Adrenal gland (tissue), 12 donors: ENCODE data around the gene ZBTB7B. TPM values are rescaled to one million over a fixed set of nuclear protein-coding genes. Genes with fewer than 3 reads are reported as not detected.

Experiments
- DNase-seq, 7 donors: peaks; one replicate each; pipeline ENCODE4 v3.0.0-alpha.2; 2019 to 2020
- H3K27ac ChIP-seq, 5 donors: fragments of 200-600 bp; sonication (generic) in 4 of 5; 1 replicate in 3 of 5; 2 replicates in 2 of 5; pipeline versions ENCODE4 v1.5.1 to v1.8.0; 2016 to 2020; ENCODE audit warnings: mild to moderate bottlenecking in 1 of 5
- H3K27me3 ChIP-seq: fragments of 200-600 bp; 2 replicates; pipeline ENCODE4 v1.8.0; 2021
- H3K36me3 ChIP-seq, 2 donors: fragments of 200-600 bp; replicated peaks in 1 of 2; 1 replicate in 1 of 2; 2 replicates in 1 of 2; pipeline versions ENCODE4 v1.5.1 to v1.8.0; 2018 to 2022
- H3K4me1 ChIP-seq, 2 donors: fragments of 200-600 bp; replicated peaks in 1 of 2; 1 replicate in 1 of 2; 2 replicates in 1 of 2; pipeline versions ENCODE4 v1.5.1 to v1.8.0; 2018 to 2021
- H3K4me3 ChIP-seq, 4 donors: fragments of 200-600 bp; sonication (generic) in 3 of 4; one replicate each; pipeline ENCODE4 v1.5.1; 2016 to 2018
- H3K9me3 ChIP-seq, 3 donors: fragments of 200-600 bp; sonication (generic) in 1 of 3; replicated peaks in 1 of 3; 1 replicate in 2 of 3; 2 replicates in 1 of 3; pipeline versions ENCODE4 v1.5.1 to v1.8.0; 2016 to 2021
- POLR2A ChIP-seq, 2 donors: fragments of 450-650 bp; IDR thresholded peaks; one replicate each; pipeline ENCODE4 v1.6.1; 2017; ENCODE audit warnings: antibody characterized with exemption in 2 of 2, mild to moderate bottlenecking in 2 of 2, moderate library complexity in 1 of 2
- WGBS, 4 donors: extraction: QIAGEN DNeasy Blood & Tissue Kit in 2 of 4; methylation state at CpG; one replicate each; pipeline versions ENCODE4 v1.1.5 to v1.1.7; 2013 to 2017; 5-methylcytosine and 5-hydroxymethylcytosine counted together
- intact Hi-C, 2 donors: fragments of 100-400 bp; cut with DNase I; formaldehyde crosslinking; loops; one replicate each; pipeline versions ENCODE4 v1.14.1 to v1.15.0; 2022 to 2023
- polyA plus RNA-seq, 3 donors: library from polyadenylated mRNA; stranded (reverse); fragments of 200-250 nt in 2 of 3; fragments of 350-450 nt in 1 of 3; fragmentation: Illumina TruSeq in 1 of 3; extraction: RNeasy Lipid Tissue Mini Kit (QIAGEN cat#74804) in 1 of 3; gene quantifications; one replicate each; pipeline ENCODE4 v1.2.3, GENCODE V29; 2013 to 2014
- total RNA-seq, 9 donors: library from RNA; depleted of rRNA in 4 of 9; stranded (reverse); fragments of >200 nt in 4 of 9; fragments of 120-200 nt in 1 of 9; fragmentation: NEBNext Ultra II Directional in 1 of 9; extraction: Animal tissue kit (Norgen Biotek cat#: 25700) in 1 of 9; gene quantifications; one replicate each; pipeline versions ENCODE4 v1.1.0 to v1.2.4, GENCODE V29; 2013 to 2023
- TF ChIP-seq, protein P1 (sequence below), 6 experiments: fragments of 450-650 bp in 4 of 6; fragments of 200-600 bp in 2 of 6; sonication (generic) in 1 of 6; IDR thresholded peaks; 1 replicate in 5 of 6; 2 replicates in 1 of 6; pipeline versions ENCODE4 v1.5.1 to v1.8.0; 2016 to 2021; ENCODE audit warnings: antibody characterized with exemption in 6 of 6, mild to moderate bottlenecking in 2 of 6, moderate library complexity in 1 of 6
- donor health status: healthy with polysubstance abuse.
- donor health status: Bipolar disorder and iron deficiency.
- donor health status: DM: yes; HTN: yes; CAD: no.
- donor health status: DM: no; HTN: no; CAD: no.
- donor health status: DM: no; HTN: no; CAD: no.
- donor health status: DM: yes; HTN: yes; CAD: no.

The ZBTB7B gene
- total and polyA plus RNA-seq, 12 donors: 22.4 to 126 (median 75.9) TPM

DNA sequence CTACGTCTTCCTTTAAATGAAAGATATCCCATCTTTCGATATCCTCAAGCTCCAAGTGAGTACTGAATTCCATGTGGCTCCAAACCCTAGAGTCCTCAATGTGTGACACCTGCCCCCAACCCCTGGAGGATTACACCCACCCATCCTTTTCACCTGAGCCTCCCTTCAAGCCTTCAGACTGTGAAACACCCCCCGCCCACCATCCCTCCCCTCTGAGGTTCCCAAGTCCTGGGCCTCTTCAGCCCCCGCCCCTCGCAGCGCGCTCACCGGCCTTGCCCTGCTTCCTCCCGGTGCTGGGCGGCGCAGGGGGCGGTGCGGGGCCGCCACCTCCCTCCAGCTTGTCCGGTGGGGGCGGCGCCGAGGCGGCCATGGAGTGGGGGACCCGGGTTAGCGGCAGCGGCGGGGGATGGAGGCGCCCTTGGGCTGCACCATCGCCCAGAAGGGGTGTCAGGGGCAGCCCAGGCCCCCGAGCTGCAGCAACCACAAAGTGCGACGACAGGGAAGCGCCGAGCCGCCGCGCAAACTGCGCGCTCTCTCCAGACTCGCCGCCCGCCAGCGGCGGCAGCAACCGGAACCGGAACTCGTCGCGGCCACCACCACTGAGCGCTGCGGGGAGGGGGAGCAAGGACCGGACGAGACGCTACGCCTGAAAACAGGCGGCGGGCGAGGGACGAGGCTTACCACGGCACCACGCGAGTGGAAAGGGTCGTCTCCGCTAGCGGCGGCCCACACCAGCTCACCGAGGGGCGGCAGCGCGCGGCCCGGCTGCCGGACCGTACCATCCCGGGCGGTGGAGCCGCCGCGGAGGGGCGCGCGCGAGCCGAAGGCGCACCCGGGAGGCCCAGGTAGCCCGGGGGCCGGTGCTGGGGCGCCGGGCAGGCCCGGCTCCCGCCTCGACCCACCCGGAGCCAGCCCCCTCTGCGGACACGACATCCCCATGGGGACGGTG lies 41.1 kb upstream of the ZBTB7B start, which contains the start of gene PYGO2:
Gene PYGO2, minus strand, starts transcription at position 576 of the 949 bp plus-strand sequence. Its CDS starts 206 bp downstream, at position 370.
- H3K27me3 ChIP-seq: no peaks in the 10 kb centered on the region
- no peaks in the 10 kb centered on the region for H3K9me3 ChIP-seq
- TF ChIP-seq POLR2A (IDR thresholded peaks at IDR 0.05): peak; percentile 65 to 77
- TF ChIP-seq, protein P1, sequence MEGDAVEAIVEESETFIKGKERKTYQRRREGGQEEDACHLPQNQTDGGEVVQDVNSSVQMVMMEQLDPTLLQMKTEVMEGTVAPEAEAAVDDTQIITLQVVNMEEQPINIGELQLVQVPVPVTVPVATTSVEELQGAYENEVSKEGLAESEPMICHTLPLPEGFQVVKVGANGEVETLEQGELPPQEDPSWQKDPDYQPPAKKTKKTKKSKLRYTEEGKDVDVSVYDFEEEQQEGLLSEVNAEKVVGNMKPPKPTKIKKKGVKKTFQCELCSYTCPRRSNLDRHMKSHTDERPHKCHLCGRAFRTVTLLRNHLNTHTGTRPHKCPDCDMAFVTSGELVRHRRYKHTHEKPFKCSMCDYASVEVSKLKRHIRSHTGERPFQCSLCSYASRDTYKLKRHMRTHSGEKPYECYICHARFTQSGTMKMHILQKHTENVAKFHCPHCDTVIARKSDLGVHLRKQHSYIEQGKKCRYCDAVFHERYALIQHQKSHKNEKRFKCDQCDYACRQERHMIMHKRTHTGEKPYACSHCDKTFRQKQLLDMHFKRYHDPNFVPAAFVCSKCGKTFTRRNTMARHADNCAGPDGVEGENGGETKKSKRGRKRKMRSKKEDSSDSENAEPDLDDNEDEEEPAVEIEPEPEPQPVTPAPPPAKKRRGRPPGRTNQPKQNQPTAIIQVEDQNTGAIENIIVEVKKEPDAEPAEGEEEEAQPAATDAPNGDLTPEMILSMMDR (IDR thresholded peaks at IDR 0.05): peak in 5 of 6 experiments; percentile 33 to 65 (median 62)
- peaks cover 0 to 58% of the 10 kb centered on the region in 2 donors for H3K36me3 ChIP-seq
- intact Hi-C loops: loop anchor here in 1 of 2 donors (5.0 kb wide), 1 partner anchor 36 kb away; no protein-coding TSS in a partner anchor
- DNase-seq: peak; percentile 77 to 88 (median 83)
- H3K4me3 ChIP-seq: peak within 1 kb of the TSS; percentile 45 to 86 (median 71)
- WGBS, 4 donors: 0% methylated on average over 7 to 93 of the region's 93 CpGs
- peaks cover 17 to 30% of the 10 kb centered on the region in 2 donors for H3K4me1 ChIP-seq
- H3K27ac ChIP-seq: peak within 1 kb of the TSS; percentile 94 to 99 (median 96)

DNA sequence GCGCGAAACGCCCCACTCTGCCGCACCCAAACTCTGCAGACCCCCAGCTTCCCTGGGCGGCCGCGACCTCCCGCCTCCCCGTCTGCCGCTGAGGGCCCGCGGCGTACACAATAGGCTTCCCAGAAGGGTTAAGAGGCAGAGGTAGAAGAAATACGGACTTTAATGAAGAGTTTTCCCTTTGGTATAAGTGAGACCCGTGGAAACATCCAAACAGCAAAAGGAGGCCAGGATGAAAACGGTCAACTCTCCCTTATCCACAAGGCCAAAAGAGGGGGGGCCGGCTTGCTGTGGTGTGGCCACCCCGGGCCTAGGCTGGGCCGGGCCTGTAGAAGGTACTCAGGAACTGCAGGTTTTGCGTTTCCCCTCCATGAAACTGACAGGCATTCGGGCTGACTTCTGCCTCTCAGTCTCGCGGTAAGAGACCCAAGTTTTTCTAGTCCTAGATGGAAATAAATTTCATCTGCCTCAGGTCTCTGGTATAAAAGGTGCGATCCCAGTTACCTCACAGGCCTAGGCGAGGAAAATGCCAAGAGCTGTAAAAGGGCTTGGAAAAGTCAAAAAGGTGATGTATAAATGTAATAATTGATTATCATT lies 40.3 kb upstream of the ZBTB7B start:
- H3K4me3 ChIP-seq: peak overlapping the region; percentile 4 to 86 (median 71)
- WGBS, 4 donors: 3% methylated on average over 21 to 25 of the region's 25 CpGs
- peaks cover 13 to 23% of the 10 kb centered on the region in 2 donors for H3K4me1 ChIP-seq
- no peaks in the 10 kb centered on the region for H3K27me3 ChIP-seq
- TF ChIP-seq POLR2A (IDR thresholded peaks at IDR 0.05): no peak
- TF ChIP-seq, protein P1 (IDR thresholded peaks at IDR 0.05): no peak
- DNase-seq: peak; percentile 63 to 79 (median 71)
- intact Hi-C loops: loop anchor here in 1 of 2 donors (5.0 kb wide), 1 partner anchor 35 kb away; no protein-coding TSS in a partner anchor
- no peaks in the 10 kb centered on the region for H3K9me3 ChIP-seq
- H3K27ac ChIP-seq: peak overlapping the region; percentile 94 to 99 (median 96)
- peaks cover 0 to 65% of the 10 kb centered on the region in 2 donors for H3K36me3 ChIP-seq

DNA sequence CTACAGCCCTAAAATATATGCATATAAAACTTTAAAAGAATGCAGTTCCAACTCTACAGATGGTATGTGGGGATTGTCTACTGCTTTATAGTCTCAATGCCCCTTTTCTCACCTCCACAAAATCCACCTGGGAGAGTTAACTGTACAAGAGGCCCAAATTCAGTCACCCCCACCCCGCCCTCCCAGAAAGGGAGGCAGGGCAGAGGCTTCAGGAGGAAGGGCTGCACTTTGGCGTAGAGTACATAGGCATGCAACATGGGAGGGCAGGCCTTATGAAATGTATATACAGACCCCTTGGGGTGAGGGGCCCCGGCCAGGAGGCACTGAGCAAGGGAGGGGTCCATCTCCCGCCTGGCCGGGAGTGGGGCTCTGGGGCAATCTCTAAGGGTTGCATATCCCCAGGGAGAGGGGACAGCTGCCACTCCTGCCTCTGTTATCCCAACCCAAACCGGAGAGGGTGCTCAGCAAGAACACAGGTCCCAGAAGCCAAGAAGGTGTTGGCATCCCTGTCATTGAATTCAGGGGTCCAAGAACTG lies 39.7 kb upstream of the ZBTB7B start:
- no peak for TF ChIP-seq POLR2A (IDR thresholded peaks at IDR 0.05)
- TF ChIP-seq, protein P1 (IDR thresholded peaks at IDR 0.05): no peak
- intact Hi-C loops: loop anchor here in 1 of 2 donors (5.0 kb wide), 1 partner anchor 34 kb away; no protein-coding TSS in a partner anchor
- Histone ChIP-seq H3K4me3 (peak overlapping the region in 1 of 4 donors; percentile 66), H3K27ac (peak overlapping the region; percentile 94 to 99 (median 96)), H3K4me1 (peaks cover 13 to 24% of the 10 kb centered on the region in 2 donors), H3K36me3 (peaks cover 0 to 71% of the 10 kb centered on the region in 2 donors), H3K9me3 (no peaks in the 10 kb centered on the region), H3K27me3 (no peaks in the 10 kb centered on the region)
- DNase-seq: no peak
- WGBS, 4 donors: 64 to 82% (median 70%) methylated on average over 2 to 6 of the region's 6 CpGs
